Putamen (tissue), 1 donor: Measurements from ENCODE around the gene EPB41.
"Not testable (repeated sequence)": the region's sequence is repeated elsewhere in the genome, so short reads cannot be mapped to it uniquely, and the experiment has no call there.

ENCODE experiments used
- DNase-seq: peaks from one replicate; pipeline ENCODE4 v3.0.0-alpha.2; 2016; ENCODE audit warnings: low spot score

Gene EPB41

GRCh38 chr1:28982198-28982597 lies 67.8 kb downstream of the EPB41 start:
- DNase-seq = no peak

DNA sequence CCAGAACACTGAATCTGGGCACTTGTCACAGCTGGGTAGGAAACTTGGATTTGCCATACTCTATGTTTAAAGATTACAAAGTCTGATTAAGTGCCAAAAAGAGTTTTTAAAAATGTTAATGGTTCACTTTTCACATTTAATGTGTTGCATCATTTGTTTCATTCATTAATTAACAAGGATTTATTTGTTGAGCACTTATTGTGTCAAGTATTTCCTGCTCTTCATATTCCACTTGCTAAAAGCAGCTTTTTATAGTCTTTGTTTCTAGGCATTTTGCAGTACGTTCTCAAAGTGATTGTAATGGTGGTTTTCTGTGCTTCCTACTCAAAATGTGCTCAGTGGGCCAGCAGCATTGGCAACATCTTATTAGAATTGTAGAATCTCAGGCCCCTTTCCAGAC lies 68.7 kb downstream of the EPB41 start:
- no peak for DNase-seq

- DNase-seq = no peak
Measured at GRCh38 chr1:28983509-28984310, 69.3 kb downstream of the EPB41 start.

- DNase-seq = no peak
Measured at GRCh38 chr1:28984311-28984684, 69.9 kb downstream of the EPB41 start.

GRCh38 chr1:28985427-28985826 lies 71.1 kb downstream of the EPB41 start:
- DNase-seq = no peak

GRCh38 chr1:28986306-28986910 lies 72.0 kb downstream of the EPB41 start:
- no peak for DNase-seq

DNA sequence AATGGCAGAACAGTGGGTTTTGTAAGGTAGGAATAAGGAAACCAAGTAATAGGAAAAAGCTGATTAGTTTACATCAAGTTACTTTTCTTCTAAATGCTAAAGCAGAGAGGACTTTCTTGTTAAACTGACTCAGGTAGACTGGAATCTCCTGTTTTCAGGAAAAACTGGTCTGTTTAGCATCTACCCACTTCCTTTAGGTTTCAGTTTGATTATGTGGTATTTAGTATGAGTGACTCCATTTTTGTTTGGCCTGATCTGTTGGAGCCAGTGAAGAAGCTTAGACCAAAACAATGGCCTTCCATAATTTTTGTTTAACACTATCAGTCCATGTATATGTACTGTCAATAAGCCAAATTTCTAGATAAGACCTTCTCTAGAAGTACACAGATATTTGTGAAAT lies 88.4 kb downstream of the EPB41 start:
- no peak for DNase-seq

- DNase-seq = no peak
Measured at GRCh38 chr1:29004288-29004687, 89.9 kb downstream of the EPB41 start.

GRCh38 chr1:29004798-29005197 lies 90.4 kb downstream of the EPB41 start:
- peak; percentile 26 for DNase-seq

- DNase-seq = no peak
Measured at GRCh38 chr1:29011775-29012174, 97.4 kb downstream of the EPB41 start.

DNA sequence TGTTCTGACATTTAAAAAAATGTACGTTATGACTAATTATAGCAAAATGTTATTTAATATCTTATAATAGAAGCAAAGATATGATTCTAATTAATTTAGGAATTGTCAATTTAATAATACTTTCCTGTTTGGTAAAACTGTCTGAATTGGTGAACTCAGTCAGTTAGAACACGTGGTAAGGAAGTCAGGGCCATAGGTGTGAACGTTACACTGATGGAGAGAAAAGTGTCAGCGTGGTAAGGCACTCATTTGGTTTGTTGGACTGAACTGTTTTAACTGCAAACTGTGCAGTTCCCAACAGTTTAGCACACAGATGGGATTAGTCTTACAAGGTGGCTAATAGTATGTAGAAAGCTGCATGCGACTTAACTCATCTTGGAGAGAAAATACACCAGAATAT lies 102.9 kb downstream of the EPB41 start:
- no peak for DNase-seq

DNA sequence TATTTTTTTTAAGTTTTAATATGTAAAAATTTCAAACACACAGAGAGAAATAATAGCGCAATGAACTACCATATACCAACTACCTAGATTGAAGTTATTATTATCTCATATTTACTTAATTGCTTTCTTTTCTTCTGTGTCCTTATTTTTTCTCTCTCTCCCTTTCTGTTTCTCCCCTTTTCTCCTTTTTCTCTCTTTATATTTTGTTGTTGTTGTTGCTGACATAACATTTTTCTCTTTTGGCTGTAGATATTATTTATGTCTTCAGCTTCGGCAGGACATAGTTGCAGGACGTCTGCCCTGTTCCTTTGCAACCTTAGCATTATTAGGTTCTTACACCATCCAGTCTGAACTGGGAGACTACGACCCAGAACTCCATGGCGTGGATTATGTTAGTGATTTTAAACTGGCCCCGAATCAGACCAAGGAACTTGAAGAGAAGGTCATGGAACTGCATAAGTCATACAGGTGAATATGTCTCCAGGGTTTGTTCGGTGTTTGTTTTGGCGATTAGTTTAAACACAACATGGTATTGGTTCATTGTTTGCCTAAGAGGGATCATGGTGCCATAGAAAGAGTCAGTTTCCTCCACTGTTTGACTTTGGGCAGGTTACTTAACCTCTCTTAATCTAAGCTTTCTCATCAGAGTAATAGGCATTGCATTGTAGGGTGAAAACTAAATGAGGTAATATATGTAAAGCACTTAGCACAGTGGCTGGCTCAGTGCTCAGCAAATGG lies 103.8 kb downstream of the EPB41 start:
- no peak for DNase-seq

GRCh38 chr1:29022620-29023019 lies 108.3 kb downstream of the EPB41 start:
- no peak for DNase-seq

DNA sequence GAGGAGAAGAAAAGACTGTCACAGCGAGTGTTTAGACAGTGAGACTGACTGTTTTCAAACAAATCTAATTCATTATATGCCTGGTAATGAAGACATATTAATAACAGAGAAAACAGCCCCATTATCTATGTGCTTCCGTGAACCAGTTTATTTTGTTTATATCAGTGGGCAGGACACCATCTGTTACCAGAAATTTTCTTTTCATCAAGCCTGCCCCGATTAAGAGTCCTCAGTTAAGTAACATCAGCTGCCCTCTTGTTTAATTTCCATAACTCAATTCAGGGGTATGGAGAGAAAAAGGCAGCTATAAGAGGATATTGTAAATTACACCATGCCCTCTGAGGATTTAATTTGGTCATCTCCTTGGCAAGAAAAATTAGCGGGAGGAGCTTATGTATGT lies 115.3 kb downstream of the EPB41 start:
- no peak for DNase-seq

GRCh38 chr1:29032841-29033240 lies 118.5 kb downstream of the EPB41 start:
- no peak for DNase-seq

DNA sequence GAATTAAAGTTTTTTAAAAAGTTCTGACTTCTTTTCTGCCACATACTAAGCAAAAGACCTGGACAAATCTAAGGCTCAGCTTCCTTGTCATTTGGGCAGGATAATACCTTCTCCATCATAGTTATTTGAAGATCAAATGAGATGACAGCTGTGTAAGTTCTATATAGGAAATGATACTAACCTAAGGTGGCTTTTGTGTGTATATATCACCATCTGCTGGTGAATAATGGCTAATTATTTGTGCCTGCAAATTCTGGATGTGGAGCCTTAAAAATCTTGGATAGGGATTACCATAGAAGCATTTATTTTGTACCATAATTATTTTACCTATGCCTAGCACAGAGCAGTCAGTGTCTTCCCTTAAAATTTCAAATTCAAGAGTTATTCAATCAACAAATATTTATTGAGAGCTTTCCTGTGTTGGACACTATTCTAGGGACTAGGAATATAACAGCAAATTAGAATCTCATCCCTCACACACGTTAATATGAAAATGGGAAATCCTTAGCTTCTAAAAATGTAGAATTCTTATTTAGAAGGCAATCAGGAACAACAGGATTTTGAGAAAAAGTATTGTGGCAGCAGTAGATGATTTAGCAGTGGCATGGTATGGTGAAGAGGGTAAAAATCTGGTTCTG lies 119.6 kb downstream of the EPB41 start:
- DNase-seq = peak; percentile 48

DNA sequence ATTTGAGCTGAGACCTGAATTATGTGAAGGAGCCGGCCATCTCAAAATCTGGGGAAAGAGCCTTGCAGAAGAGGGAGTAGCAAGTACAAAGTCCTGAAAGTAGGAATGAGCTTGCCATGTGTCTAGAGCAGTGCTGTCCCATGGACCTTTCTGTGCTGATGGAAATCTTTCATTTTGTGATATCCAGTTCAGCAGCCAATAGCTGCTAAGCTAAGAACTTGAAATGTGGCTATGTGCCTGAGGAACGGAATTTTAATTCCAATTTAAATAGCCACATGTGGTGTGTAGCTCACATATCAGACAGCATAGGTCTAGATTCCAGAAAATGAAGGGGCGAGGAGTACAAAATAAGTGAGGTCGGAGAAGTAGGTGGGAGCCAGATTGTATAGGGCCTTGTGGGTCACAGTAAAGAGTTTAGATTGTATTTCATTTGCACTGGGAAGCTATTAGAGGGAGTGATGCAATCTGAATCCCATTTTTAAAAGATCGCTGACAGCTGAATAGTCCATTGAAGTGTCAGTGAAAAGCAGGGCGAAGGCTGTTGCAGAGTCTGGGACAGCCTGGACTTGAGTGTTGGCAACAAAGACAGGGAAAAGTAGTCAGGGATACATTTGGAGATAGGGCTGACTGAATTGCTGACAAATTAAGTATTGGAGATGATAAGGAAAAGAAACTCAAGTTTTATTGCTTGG lies 129.1 kb downstream of the EPB41 start:
- no peak for DNase-seq

- DNase-seq = no peak
Measured at GRCh38 chr1:29044010-29044409, 129.6 kb downstream of the EPB41 start.

- not testable (repeated sequence) for DNase-seq
Measured at GRCh38 chr1:29045663-29046062, 131.3 kb downstream of the EPB41 start.

DNA sequence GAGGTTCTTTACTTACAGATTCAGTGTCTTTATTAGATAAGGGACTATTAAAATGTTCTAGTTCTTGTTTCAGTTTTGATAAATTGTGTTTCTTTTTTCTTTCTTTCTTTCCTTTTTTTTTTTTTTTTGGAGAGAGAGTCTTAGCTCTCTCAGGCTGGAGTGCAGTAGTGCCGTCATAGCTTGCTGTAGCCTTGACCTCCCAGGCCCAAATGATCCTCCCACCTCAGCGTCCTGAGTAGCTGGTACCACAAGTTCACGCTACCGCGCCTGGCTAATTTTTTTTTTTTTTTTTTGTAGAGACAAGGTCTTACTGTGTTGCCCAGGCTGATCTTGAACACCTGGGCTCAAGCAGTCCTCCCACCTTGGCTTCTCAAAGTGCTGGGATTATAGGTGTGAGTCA lies 132.8 kb downstream of the EPB41 start:
- no peak for DNase-seq

DNA sequence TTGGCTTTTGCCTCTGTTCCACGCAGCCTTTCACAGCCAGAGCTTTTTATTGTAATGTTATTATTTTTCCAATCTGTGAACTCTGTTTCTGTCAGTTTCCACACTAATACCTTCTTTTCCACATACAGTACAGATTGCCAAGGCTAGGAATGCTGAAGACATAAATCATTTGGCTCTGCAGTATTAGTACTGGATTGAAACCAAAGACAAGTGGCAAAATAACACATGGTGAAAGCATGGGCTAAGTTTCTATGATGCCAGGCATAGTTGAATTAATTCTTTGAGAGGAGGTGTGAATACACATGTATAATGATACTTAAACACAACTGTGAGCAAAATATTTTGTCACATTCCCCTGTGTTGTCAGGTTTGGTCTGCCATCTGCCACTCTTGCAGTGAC lies 135.8 kb downstream of the EPB41 start:
- DNase-seq = no peak

- DNase-seq = no peak
Measured at GRCh38 chr1:29052100-29052499, 137.7 kb downstream of the EPB41 start.
